ENCODE measurements around the gene CEP192. TPM values are rescaled to one million over a fixed set of nuclear protein-coding genes. Genes with fewer than 3 reads are reported as not detected.

CEP192 gene
- total and polyA plus RNA-seq, 9 donors = 14.3 to 34.8 (median 21.8) TPM

DNA sequence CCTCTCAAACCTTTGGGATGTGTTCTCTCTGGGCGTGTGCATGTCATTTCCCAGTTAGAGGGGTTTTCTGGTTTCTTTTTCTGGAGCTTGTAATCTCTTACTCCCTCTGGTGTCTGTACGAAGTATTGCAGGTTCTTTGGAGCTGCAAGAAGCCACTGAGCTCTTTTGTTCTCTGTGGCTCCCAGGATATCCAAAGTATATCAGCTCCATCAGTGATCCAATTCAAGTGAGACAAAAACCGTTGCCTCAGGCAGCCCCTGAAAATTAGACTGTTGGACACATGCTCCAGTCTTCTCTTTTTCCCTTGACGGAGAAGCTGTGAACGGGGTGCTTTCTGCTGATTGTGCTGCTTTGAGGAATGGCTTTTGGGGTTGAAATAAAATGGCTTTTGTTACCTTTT is 168.4 kb downstream of the CEP192 start:
- peak; percentile 64 for DNase-seq
- Histone ChIP-seq H3K9me3 (replicated peaks; ENCODE audit: control insufficient read depth, low read depth, low read length) (peaks cover 21% of the 10 kb centered on the region), H3K27ac (ENCODE audit: low read length) (no peak overlapping the region), H3K36me3 (ENCODE audit: control insufficient read depth, insufficient read depth, low read length) (no peaks in the 10 kb centered on the region), H3K27me3 (ENCODE audit: control insufficient read depth, insufficient read depth, low read length) (no peaks in the 10 kb centered on the region), H3K4me3 (ENCODE audit: low read length) (no peak overlapping the region), H3K4me1 (ENCODE audit: control insufficient read depth, insufficient read depth, low read length) (no peaks in the 10 kb centered on the region)
- 50% methylated on average over 1 of the region's 5 CpGs for WGBS (ENCODE audit: insufficient coverage)

DNA sequence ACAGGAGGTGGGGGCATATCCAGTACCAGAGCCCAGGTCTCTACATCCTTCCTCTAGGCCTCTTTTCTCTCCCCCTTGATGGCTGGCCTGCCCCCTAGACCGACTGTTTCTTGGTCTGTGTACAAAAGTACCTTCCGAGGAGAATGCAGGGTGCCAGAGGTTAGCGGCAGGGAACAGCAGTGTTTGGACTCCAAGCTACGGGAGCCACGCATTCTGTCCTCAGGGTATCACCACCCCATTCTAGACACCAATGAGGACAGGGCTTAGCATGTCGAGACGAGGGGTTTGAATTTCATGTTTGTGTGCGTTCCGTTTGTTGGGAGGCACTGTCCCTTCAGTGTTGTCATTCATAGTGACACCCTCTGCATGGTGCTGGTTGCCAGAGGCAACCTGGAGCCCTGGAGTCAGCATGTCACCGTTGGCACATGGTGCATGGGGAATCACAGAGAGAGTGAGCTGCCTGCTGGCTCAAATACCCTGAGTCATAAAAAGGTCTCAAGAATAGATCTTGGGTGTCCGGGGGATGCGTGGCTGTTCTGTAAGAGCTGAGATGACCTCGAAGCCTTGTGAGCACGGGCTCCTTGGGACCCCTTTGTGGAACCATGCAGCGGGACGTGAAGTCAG is 170.2 kb downstream of the CEP192 start:
- 87% methylated on average over 14 of the region's 16 CpGs for WGBS (ENCODE audit: insufficient coverage)
- Histone ChIP-seq H3K27me3 (ENCODE audit: control insufficient read depth, insufficient read depth, low read length) (no peaks in the 10 kb centered on the region), H3K27ac (ENCODE audit: low read length) (no peak overlapping the region), H3K9me3 (replicated peaks; ENCODE audit: control insufficient read depth, low read depth, low read length) (peaks cover 21% of the 10 kb centered on the region), H3K36me3 (ENCODE audit: control insufficient read depth, insufficient read depth, low read length) (no peaks in the 10 kb centered on the region), H3K4me1 (ENCODE audit: control insufficient read depth, insufficient read depth, low read length) (no peaks in the 10 kb centered on the region), H3K4me3 (ENCODE audit: low read length) (no peak overlapping the region)
- DNase-seq = no peak

DNA sequence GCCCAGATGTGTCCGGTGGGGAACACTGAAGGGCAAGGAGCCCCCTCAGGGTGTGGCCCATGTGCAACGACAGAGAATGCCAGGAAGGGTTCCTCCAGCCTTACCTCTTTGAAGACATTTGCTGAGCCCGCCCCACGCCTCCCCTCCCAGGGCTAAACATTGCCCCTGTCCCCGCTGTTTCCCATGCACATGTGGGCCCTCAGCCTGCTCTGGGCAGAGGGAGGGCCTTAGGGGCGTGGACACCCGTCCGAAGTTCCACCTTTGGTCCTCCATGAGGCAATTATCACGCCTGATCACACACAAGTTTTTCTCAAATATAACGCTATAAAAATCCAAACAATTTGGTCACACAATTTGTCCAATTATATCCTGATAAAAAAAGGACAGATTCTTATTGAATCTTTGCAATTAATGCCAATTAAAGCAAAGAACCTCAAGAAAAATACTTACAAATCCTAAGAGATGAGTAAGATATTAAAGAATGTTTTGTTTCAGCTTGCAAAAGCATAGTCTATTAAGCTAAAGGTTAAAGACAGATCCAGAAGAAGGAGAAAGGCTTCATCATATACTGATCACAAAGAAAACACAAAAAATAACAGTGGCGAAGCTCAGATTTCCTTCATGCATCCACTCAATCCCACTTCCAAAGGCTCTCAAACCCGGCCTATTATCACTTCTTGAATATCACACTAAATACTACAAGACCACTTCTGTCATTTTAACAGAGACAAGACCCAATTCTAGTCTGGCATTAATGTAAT is 172.2 kb downstream of the CEP192 start:
- Histone ChIP-seq H3K9me3 (replicated peaks; ENCODE audit: control insufficient read depth, low read depth, low read length) (peaks cover 5% of the 10 kb centered on the region), H3K4me1 (ENCODE audit: control insufficient read depth, insufficient read depth, low read length) (no peaks in the 10 kb centered on the region), H3K4me3 (ENCODE audit: low read length) (no peak overlapping the region), H3K27me3 (ENCODE audit: control insufficient read depth, insufficient read depth, low read length) (no peaks in the 10 kb centered on the region), H3K36me3 (ENCODE audit: control insufficient read depth, insufficient read depth, low read length) (no peaks in the 10 kb centered on the region), H3K27ac (ENCODE audit: low read length) (no peak overlapping the region)
- 88% methylated on average over 10 of the region's 12 CpGs for WGBS (ENCODE audit: insufficient coverage)
- no peak for DNase-seq

DNA sequence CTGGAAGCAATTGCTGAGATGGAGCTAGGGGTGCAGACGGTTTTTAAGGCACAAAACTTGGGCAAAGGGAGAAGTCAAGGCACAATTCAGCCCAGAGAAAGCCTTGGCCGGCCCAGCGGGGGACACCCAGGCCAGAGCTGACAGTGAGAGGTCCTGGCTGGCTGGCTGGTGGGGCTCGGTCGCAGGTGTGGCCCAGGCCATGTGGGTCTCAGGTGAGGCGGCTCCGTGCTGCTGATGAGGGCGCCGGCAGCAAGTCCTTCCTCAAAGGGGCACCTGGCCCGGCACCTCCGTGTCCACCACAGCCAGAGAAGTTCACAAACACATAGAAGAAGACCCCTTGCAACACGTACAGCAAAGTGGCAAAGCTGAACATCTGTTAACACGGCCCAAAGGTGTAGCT is 173.2 kb downstream of the CEP192 start:
- 81% methylated on average over 3 of the region's 13 CpGs for WGBS (ENCODE audit: insufficient coverage)
- no peaks in the 10 kb centered on the region for H3K27me3 ChIP-seq (ENCODE audit: control insufficient read depth, insufficient read depth, low read length)
- peaks cover 2% of the 10 kb centered on the region for H3K9me3 ChIP-seq (replicated peaks; ENCODE audit: control insufficient read depth, low read depth, low read length)
- H3K4me3 ChIP-seq (ENCODE audit: low read length) = no peak overlapping the region
- H3K36me3 ChIP-seq (ENCODE audit: control insufficient read depth, insufficient read depth, low read length) = no peaks in the 10 kb centered on the region
- no peak for DNase-seq
- no peak overlapping the region for H3K27ac ChIP-seq (ENCODE audit: low read length)
- no peaks in the 10 kb centered on the region for H3K4me1 ChIP-seq (ENCODE audit: control insufficient read depth, insufficient read depth, low read length)

DNA sequence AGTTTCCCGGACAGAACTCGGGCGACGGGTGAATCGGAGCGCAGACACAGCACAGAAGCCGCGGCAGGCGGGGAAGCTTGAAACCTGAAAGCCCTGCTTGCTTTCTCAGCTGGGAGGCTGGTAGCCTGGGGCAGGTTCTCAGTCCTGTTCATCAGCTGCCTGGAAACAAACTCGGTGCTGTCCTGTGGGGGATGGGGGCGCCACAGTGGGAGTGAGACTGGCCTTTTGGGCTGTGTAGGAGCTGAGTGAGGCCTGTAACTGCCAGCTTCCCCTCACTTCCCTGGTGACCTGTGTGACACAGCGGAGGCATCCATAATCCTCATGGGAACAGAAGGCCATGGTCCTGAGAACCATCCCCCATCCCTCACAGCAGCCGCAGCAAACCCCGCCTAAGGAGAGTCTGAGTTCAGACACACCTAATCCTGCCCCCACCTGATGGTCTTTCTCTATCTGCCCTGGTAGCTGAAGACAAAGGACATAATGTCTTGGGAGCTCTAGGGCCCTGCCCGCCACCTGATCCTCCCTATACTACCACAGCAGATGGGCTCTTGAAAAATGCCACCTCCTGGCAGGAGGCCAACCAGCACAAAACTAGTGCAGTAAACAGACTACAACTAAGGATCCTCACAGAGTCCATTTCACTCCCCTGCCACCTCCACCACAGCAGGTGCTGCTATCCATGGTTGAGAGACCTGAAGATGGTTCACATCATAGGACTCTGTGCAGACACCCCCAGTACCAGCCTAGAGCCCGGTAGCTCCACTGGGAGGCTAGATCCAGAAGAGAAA is 174.7 kb downstream of the CEP192 start:
- no peak overlapping the region for H3K4me3 ChIP-seq (ENCODE audit: low read length)
- no peaks in the 10 kb centered on the region for H3K4me1 ChIP-seq (ENCODE audit: control insufficient read depth, insufficient read depth, low read length)
- 93% methylated on average over 13 of the region's 16 CpGs for WGBS (ENCODE audit: insufficient coverage)
- no peaks in the 10 kb centered on the region for H3K36me3 ChIP-seq (ENCODE audit: control insufficient read depth, insufficient read depth, low read length)
- H3K9me3 ChIP-seq (replicated peaks; ENCODE audit: control insufficient read depth, low read depth, low read length) = peaks cover 2% of the 10 kb centered on the region
- no peak for DNase-seq
- no peak overlapping the region for H3K27ac ChIP-seq (ENCODE audit: low read length)
- no peaks in the 10 kb centered on the region for H3K27me3 ChIP-seq (ENCODE audit: control insufficient read depth, insufficient read depth, low read length)

DNA sequence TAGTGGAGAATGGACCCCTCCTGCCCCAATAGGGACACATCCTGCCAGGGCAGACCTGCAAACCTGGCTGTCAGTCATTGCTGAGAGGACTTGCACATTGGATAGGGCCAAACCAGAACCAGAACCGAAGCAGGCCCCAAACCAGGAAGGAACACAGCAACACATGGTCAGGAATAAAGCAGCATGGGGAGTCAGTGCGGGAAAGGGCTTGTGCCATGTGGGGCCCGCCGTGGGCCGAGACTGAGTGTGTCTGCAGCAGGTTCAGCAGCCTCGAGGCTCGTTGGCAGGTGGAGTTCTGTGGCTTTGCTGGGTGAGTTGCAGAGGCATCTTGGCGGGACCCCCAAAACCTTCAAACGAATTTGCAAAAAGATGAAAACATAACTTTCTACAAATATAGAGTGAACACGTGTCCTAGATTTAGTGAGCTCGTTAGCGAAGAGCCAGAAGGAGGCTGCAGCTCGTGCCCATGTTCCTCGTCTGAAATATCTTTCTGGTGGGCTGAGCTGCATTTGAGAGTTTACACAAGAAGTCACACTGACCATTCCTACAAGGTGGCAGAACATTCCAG is 182.5 kb downstream of the CEP192 start:
- Histone ChIP-seq H3K9me3 (replicated peaks; ENCODE audit: control insufficient read depth, low read depth, low read length) (no peaks in the 10 kb centered on the region), H3K4me1 (ENCODE audit: control insufficient read depth, insufficient read depth, low read length) (peaks cover 10% of the 10 kb centered on the region), H3K4me3 (ENCODE audit: low read length) (no peak overlapping the region), H3K36me3 (ENCODE audit: control insufficient read depth, insufficient read depth, low read length) (no peaks in the 10 kb centered on the region), H3K27ac (ENCODE audit: low read length) (no peak overlapping the region), H3K27me3 (ENCODE audit: control insufficient read depth, insufficient read depth, low read length) (no peaks in the 10 kb centered on the region)
- no peak for DNase-seq
- 93% methylated on average over 12 of the region's 14 CpGs for WGBS (ENCODE audit: insufficient coverage)

Other genes with a start within 250 kb of the CEP192 start
- gene PTPN2, start 107.1 kb upstream of the CEP192 start, total RNA-seq = 22.7 TPM
- gene PTPN2, start 107.1 kb upstream of the CEP192 start, polyA plus RNA-seq (ENCODE audit: insufficient read depth in 1 of 8, insufficient read length in 8 of 8, low replicate concordance in 1 of 8) = 10 to 100 TPM; 24.7 to 34.1 (median 27.9) TPM
- gene SEH1L, start 43.4 kb upstream of the CEP192 start, total RNA-seq = 16.6 TPM
- 10 to 100 TPM; 24.4 to 30.7 (median 27.8) TPM for gene SEH1L, start 43.4 kb upstream of the CEP192 start, polyA plus RNA-seq (ENCODE audit: insufficient read depth in 1 of 8, insufficient read length in 8 of 8, low replicate concordance in 1 of 8)
- 20.8 TPM for gene LDLRAD4, start 227.4 kb downstream of the CEP192 start, total RNA-seq
- gene LDLRAD4, start 227.4 kb downstream of the CEP192 start, polyA plus RNA-seq (ENCODE audit: insufficient read depth in 1 of 8, insufficient read length in 8 of 8, low replicate concordance in 1 of 8) = 10 to 100 TPM in 7 of 8 donors, 1 to 10 TPM in 1; 9.0 to 18.1 (median 13.0) TPM